ENCODE results near the gene PHLPP2. TPM values are rescaled to one million over a fixed set of nuclear protein-coding genes. Genes with fewer than 3 reads are reported as not detected.

PHLPP2 gene
- total RNA-seq, 2 experiments from 2014 or later, result 6.7 to 14.8 TPM

- no peak overlapping the region for H3K4me2 ChIP-seq (ENCODE audit: low read length)
Observed at GRCh38 chr16:71670537-71670936, 54.0 kb downstream of the PHLPP2 start.

DNA sequence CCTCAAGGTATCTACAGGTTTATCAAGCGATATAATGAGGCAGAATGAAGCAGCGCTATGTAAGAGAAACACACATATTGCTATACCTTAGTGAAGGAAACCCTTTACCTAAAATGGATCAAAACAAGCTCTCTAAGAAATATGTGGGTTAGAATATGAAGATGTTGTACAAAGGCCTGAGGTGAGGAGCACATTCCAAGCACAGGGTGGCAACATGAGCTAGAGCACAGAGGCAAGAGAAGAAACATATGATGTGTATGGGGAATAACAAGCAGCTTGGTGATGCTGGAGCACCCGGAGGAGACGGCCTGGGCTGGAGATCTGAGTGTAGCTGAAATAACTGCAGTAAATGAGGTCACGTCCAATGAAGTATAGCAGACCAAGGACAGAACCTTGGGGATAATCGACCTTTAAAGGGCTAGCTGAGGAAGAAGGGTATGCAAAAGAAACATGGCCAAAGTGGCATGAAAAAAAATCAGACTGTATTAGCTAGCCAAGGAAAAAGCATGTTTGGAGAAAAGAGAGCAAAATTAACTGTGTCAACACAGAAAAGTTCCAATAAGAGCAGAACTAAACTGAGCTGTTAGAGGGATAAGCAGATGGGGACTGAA lies 54.5 kb downstream of the PHLPP2 start:
- Histone ChIP-seq H3K4me2 (ENCODE audit: low read length) (no peak overlapping the region), H3K27ac (ENCODE audit: low read depth, low read length, poor library complexity, severe bottlenecking) (no peak overlapping the region), H3K4me1 (ENCODE audit: insufficient read depth, low read length, poor library complexity, severe bottlenecking) (no peaks in the 10 kb centered on the region), H3K9me3 (ENCODE audit: low read length) (peaks cover 3% of the 10 kb centered on the region; the same call in 1 of the 2 replicates), H3K9me2 (ENCODE audit: insufficient read depth, low read length) (no peaks in the 10 kb centered on the region), H3K36me3 (ENCODE audit: insufficient read depth, low read length) (peaks cover 72% of the 10 kb centered on the region), H3K79me2 (ENCODE audit: insufficient read depth, low read depth, low read length) (no peaks in the 10 kb centered on the region), H2AFZ (ENCODE audit: low read length) (no peak overlapping the region), H3K4me3 (ENCODE audit: low read depth, low read length, poor library complexity, severe bottlenecking) (no peak overlapping the region), H4K20me1 (ENCODE audit: insufficient read depth, low read length) (no peaks in the 10 kb centered on the region)
- no TSS peak for BruUV-seq (replicated peaks)
- ChIA-PET CTCF (ENCODE audit: unreplicated experiment) (no interaction called here), POLR2A (interaction anchor here (0.5 to 1.3 kb wide), 4 partner anchors 42 to 159 kb away, joined by 3 to 6 read pairs (median 4); no protein-coding TSS in a partner anchor)
- DNase-seq (ENCODE audit: low spot score), result no peak
- no peak for TF ChIP-seq EZH2phosphoT487 (IDR thresholded peaks at IDR 0.05; ENCODE audit: borderline replicate concordance, low read depth, low read length)
- TF ChIP-seq CTCF (conservative IDR thresholded peaks at IDR 0.05; ENCODE audit: low read length), result no peak
- intact Hi-C loops (cut with micrococcal nuclease; ENCODE audit: unreplicated experiment), result loop anchor here (5.0 kb wide), 1 partner anchor 77 kb away; no protein-coding TSS in a partner anchor

More at GRCh38 chr16:71670537-71670936, 54.0 kb downstream of the PHLPP2 start:
- no peak for DNase-seq (ENCODE audit: low spot score)
- TF ChIP-seq EZH2phosphoT487 (IDR thresholded peaks at IDR 0.05; ENCODE audit: borderline replicate concordance, low read depth, low read length) (no peak), CTCF (conservative IDR thresholded peaks at IDR 0.05; ENCODE audit: low read length) (no peak)
- no TSS peak for BruUV-seq (replicated peaks)
- Histone ChIP-seq H3K4me1 (ENCODE audit: insufficient read depth, low read length, poor library complexity, severe bottlenecking) (no peaks in the 10 kb centered on the region), H2AFZ (ENCODE audit: low read length) (no peak overlapping the region), H3K36me3 (ENCODE audit: insufficient read depth, low read length) (peaks cover 72% of the 10 kb centered on the region), H3K4me3 (ENCODE audit: low read depth, low read length, poor library complexity, severe bottlenecking) (no peak overlapping the region), H4K20me1 (ENCODE audit: insufficient read depth, low read length) (no peaks in the 10 kb centered on the region), H3K9me2 (ENCODE audit: insufficient read depth, low read length) (no peaks in the 10 kb centered on the region), H3K79me2 (ENCODE audit: insufficient read depth, low read depth, low read length) (no peaks in the 10 kb centered on the region), H3K27ac (ENCODE audit: low read depth, low read length, poor library complexity, severe bottlenecking) (no peak overlapping the region), H3K9me3 (ENCODE audit: low read length) (peaks cover 3% of the 10 kb centered on the region; the same call in 1 of the 2 replicates)
- intact Hi-C loops (cut with micrococcal nuclease; ENCODE audit: unreplicated experiment), result loop anchor here (5.0 kb wide), 1 partner anchor 77 kb away; no protein-coding TSS in a partner anchor
- POLR2A ChIA-PET, result interaction anchor here (0.5 to 1.3 kb wide), 5 partner anchors 9 to 158 kb away, joined by 3 to 6 read pairs (median 4); no protein-coding TSS in a partner anchor
- CTCF ChIA-PET (ENCODE audit: unreplicated experiment), result interaction anchor here (0.6 kb wide), 1 partner anchor 92 kb away, joined by 3 read pairs; no protein-coding TSS in a partner anchor
